Endodermal cell (in vitro differentiated cells): Measurements from ENCODE around the gene LRRC45. TPM values are rescaled to one million over a fixed set of nuclear protein-coding genes. Genes with fewer than 3 reads are reported as not detected.
A peak's percentile ranks its signal among the peaks of the same experiment; 100 is the strongest.

Experiments
- DNase-seq: peaks from one replicate; pipeline ENCODE4 v3.0.0-alpha.2; 2017
- H3K27ac ChIP-seq: 2 replicates; pipeline ENCODE4 v1.5.1; 2013; ENCODE audit warnings: mild to moderate bottlenecking, low read depth, low read length, moderate library complexity
- H3K27me3 ChIP-seq: 2 replicates; pipeline ENCODE4 v1.6.1; 2013; ENCODE audit warnings: mild to moderate bottlenecking, low read length, moderate library complexity; ENCODE audit not compliant: insufficient read depth, control insufficient read depth, poor library complexity, severe bottlenecking
- H3K36me3 ChIP-seq: 2 replicates; pipeline ENCODE4 v1.7.0; 2013; ENCODE audit warnings: mild to moderate bottlenecking, low read length, moderate library complexity; ENCODE audit not compliant: control insufficient read depth, insufficient read depth
- H3K4me1 ChIP-seq: one replicate; pipeline ENCODE4 v1.7.0; 2013; ENCODE audit warnings: low read length; ENCODE audit not compliant: control insufficient read depth, insufficient read depth
- H3K4me3 ChIP-seq: 2 replicates; pipeline ENCODE4 v1.5.1; 2013; ENCODE audit warnings: mild to moderate bottlenecking, low read length, moderate library complexity
- H3K9ac ChIP-seq: 2 replicates; pipeline ENCODE4 v1.6.1; 2013; ENCODE audit warnings: mild to moderate bottlenecking, low read length, moderate library complexity; ENCODE audit not compliant: poor library complexity, severe bottlenecking; ENCODE audit errors: extremely low read depth
- H3K9me3 ChIP-seq: 2 replicates; pipeline ENCODE4 v1.6.1; 2013; ENCODE audit warnings: mild to moderate bottlenecking, low read length, moderate library complexity; ENCODE audit not compliant: control insufficient read depth
- H3K27ac Mint-ChIP-seq: 2 replicates; pipeline ENCODE4 v1.8.0; 2020; ENCODE audit warnings: mixed read lengths
- H3K27me3 Mint-ChIP-seq: 2 replicates; pipeline ENCODE4 v1.8.0; 2021; ENCODE audit warnings: mild to moderate bottlenecking, mixed read lengths; ENCODE audit not compliant: insufficient read depth
- H3K36me3 Mint-ChIP-seq: 2 replicates; pipeline ENCODE4 v1.8.0; 2020; ENCODE audit warnings: low read depth, mixed read lengths
- H3K4me1 Mint-ChIP-seq: 2 replicates; pipeline ENCODE4 v1.8.0; 2020; ENCODE audit warnings: mixed read lengths
- H3K4me3 Mint-ChIP-seq: 2 replicates; pipeline ENCODE4 v1.8.0; 2020; ENCODE audit warnings: mild to moderate bottlenecking, moderate library complexity, mixed read lengths
- H3K9me3 Mint-ChIP-seq: 2 replicates; pipeline ENCODE4 v1.8.0; 2020; ENCODE audit warnings: mild to moderate bottlenecking, mixed read lengths
- CTCF ChIP-seq: fragments of 200-600 bp; sonication (generic); conservative IDR thresholded peaks from 2 replicates; pipeline ENCODE4 v1.5.0; 2021; ENCODE audit warnings: antibody characterized with exemption, mild to moderate bottlenecking
- WGBS, 2 experiments: methylation state at CpG; one replicate each; pipeline versions ENCODE4 v1.1.5 to v1.1.7; 2013; ENCODE audit warnings: missing lambda C conversion rate in 2 of 2, mixed read lengths in 1 of 2; ENCODE audit not compliant: insufficient coverage in 1 of 2, insufficient read length in 1 of 2; 5-methylcytosine and 5-hydroxymethylcytosine counted together
- total RNA-seq, 2 donors: library from RNA; stranded (reverse); fragmentation: NEBNext Ultra II Directional in 1 of 2; extraction: Animal tissue kit (Norgen Biotek cat#: 25700) in 1 of 2; gene quantifications; 2 replicates in 1 of 2; 3 replicates in 1 of 2; pipeline ENCODE4 v1.2.1, GENCODE V29; 2021

LRRC45 gene
- total RNA-seq, 2 donors from 2014 or later, result 35.1 to 38.9 TPM

- Histone ChIP-seq H3K9me3 (peaks cover 6% of the 10 kb centered on the region), H3K27ac (peak within 1 kb of the TSS; percentile 92), H3K9ac (peak within 1 kb of the TSS; percentile 92), H3K36me3 (peaks cover 12% of the 10 kb centered on the region), H3K27me3 (peaks cover 6% of the 10 kb centered on the region), H3K4me1 (no peaks in the 10 kb centered on the region), H3K4me3 (peak within 1 kb of the TSS; percentile 82)
- peak within 1 kb of the TSS; percentile 87 for H3K27ac Mint-ChIP-seq
- peak within 1 kb of the TSS; percentile 70 for H3K4me3 Mint-ChIP-seq
- no peak for TF ChIP-seq CTCF
- H3K4me1 Mint-ChIP-seq, result no peaks in the 10 kb centered on the region
- H3K9me3 Mint-ChIP-seq, result peaks cover 23% of the 10 kb centered on the region
- H3K36me3 Mint-ChIP-seq, result peaks cover 15% of the 10 kb centered on the region
- DNase-seq, result peak; percentile 97
- peaks cover 29% of the 10 kb centered on the region for H3K27me3 Mint-ChIP-seq
- WGBS, 2 experiments, result 0 to 2% methylated on average over 24 to 76 of the region's 76 CpGs
Observed at GRCh38 chr17:81977211-81977808, 45.8 kb upstream of the LRRC45 start, which contains the start of gene ASPSCR1. Gene ASPSCR1, plus strand, starts transcription at chr17:81977629. Its CDS starts 18 bp downstream, at chr17:81977647.

- peak overlapping the region; percentile 92 for H3K9ac ChIP-seq
- H3K4me1 Mint-ChIP-seq, result no peaks in the 10 kb centered on the region
- no peaks in the 10 kb centered on the region for H3K9me3 ChIP-seq
- TF ChIP-seq CTCF, result no peak
- peaks cover 20% of the 10 kb centered on the region for H3K36me3 Mint-ChIP-seq
- H3K27ac ChIP-seq, result no peak overlapping the region
- peak overlapping the region; percentile 82 for H3K4me3 ChIP-seq
- H3K4me3 Mint-ChIP-seq, result peak overlapping the region; percentile 70
- peaks cover 15% of the 10 kb centered on the region for H3K36me3 ChIP-seq
- H3K9me3 Mint-ChIP-seq, result peaks cover 10% of the 10 kb centered on the region
- 94 to 96% methylated on average over 20 to 27 of the region's 27 CpGs for WGBS, 2 experiments
- H3K27me3 ChIP-seq, result peaks cover 6% of the 10 kb centered on the region
- H3K4me1 ChIP-seq, result no peaks in the 10 kb centered on the region
- no peak for DNase-seq
- H3K27me3 Mint-ChIP-seq, result peaks cover 24% of the 10 kb centered on the region
- peak overlapping the region; percentile 77 for H3K27ac Mint-ChIP-seq
Observed at GRCh38 chr17:81978524-81979298, 44.4 kb upstream of the LRRC45 start.

- Histone ChIP-seq H3K4me3 (no peak overlapping the region), H3K9ac (no peak overlapping the region), H3K27me3 (peaks cover 6% of the 10 kb centered on the region), H3K9me3 (no peaks in the 10 kb centered on the region), H3K4me1 (no peaks in the 10 kb centered on the region), H3K27ac (no peak overlapping the region), H3K36me3 (peaks cover 26% of the 10 kb centered on the region)
- no peak overlapping the region for H3K4me3 Mint-ChIP-seq
- H3K27ac Mint-ChIP-seq, result no peak overlapping the region
- no peak for TF ChIP-seq CTCF
- peaks cover 13% of the 10 kb centered on the region for H3K27me3 Mint-ChIP-seq
- 92 to 100% methylated on average over 3 to 4 of the region's 4 CpGs for WGBS, 2 experiments
- peaks cover 28% of the 10 kb centered on the region for H3K36me3 Mint-ChIP-seq
- no peaks in the 10 kb centered on the region for H3K4me1 Mint-ChIP-seq
- DNase-seq, result no peak
- H3K9me3 Mint-ChIP-seq, result peaks cover under 1% of the 10 kb centered on the region
Observed at GRCh38 chr17:81980122-81980521, 43.0 kb upstream of the LRRC45 start.
